ENCODE results near the gene ARPC3.
"Not testable (repeated sequence)": the region's sequence is repeated elsewhere in the genome, so short reads cannot be mapped to it uniquely, and the experiment has no call there.

ARPC3 gene

GRCh38 chr12:110410086-110410485, 40.1 kb downstream of the ARPC3 start:
- not testable (repeated sequence) for DNase-seq

GRCh38 chr12:110405126-110405662, 44.9 kb downstream of the ARPC3 start:
- DNase-seq = not testable (repeated sequence)

GRCh38 chr12:110403976-110404682, 46.0 kb downstream of the ARPC3 start:
- DNase-seq = peak; percentile 18

- peak; percentile 71 for DNase-seq
Measured at GRCh38 chr12:110403146-110403975, 46.8 kb downstream of the ARPC3 start, which contains the start of gene ANAPC7. Gene ANAPC7, minus strand, starts transcription at chr12:110403708. Its CDS starts 81 bp downstream, at chr12:110403627.

All from SHP77 treated with DMSO at 0.1 percent for 48 hours (cell line).